ENCODE data around the gene HTN3.

Gene HTN3

DNA sequence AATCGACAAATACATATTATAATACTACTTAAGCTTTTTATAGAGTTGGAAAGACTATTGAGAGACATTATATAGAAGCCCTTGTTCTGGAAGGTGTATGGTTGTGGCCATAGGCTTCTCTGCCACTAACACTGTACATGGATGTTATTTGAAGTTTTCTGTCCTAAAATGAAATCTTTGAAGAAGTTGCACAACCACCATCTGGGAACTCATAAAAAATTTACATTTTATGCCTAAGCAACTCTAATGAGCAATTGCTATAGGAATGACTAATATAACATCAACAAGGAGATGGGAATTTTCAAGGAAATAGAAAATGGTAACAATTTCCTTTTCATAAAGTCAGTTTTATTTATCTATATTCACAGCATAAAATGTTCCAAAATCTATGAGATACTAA lies 29.4 kb downstream of the HTN3 start:
- no peak overlapping the region for H3K4me3 ChIP-seq (ENCODE audit: low read depth, low read length)
- TF ChIP-seq, protein P1, sequence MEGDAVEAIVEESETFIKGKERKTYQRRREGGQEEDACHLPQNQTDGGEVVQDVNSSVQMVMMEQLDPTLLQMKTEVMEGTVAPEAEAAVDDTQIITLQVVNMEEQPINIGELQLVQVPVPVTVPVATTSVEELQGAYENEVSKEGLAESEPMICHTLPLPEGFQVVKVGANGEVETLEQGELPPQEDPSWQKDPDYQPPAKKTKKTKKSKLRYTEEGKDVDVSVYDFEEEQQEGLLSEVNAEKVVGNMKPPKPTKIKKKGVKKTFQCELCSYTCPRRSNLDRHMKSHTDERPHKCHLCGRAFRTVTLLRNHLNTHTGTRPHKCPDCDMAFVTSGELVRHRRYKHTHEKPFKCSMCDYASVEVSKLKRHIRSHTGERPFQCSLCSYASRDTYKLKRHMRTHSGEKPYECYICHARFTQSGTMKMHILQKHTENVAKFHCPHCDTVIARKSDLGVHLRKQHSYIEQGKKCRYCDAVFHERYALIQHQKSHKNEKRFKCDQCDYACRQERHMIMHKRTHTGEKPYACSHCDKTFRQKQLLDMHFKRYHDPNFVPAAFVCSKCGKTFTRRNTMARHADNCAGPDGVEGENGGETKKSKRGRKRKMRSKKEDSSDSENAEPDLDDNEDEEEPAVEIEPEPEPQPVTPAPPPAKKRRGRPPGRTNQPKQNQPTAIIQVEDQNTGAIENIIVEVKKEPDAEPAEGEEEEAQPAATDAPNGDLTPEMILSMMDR (IDR thresholded peaks at IDR 0.05; ENCODE audit: borderline replicate concordance, insufficient read depth, low read depth, low read length): no peak

DNA sequence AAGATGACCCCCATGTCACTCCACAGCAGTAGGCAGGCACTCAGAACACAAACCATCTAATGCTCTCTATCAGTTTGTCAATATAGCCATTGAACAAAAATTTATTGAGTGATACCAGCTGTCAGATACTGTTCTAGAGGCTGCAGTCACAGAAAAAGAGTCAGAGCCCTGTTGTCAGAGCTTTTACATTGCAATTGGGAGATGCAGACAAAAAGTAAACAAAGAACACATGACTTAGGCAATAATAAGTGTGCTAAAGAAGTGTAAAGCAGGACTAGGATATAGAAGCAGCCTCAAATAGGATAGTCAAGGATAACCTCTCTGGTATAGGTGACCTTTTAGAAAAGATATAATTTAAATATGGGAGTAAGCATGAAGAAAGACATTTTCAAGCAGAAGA lies 30.9 kb downstream of the HTN3 start:
- H3K4me3 ChIP-seq (ENCODE audit: low read depth, low read length): no peak overlapping the region
- TF ChIP-seq, protein P1 (IDR thresholded peaks at IDR 0.05; ENCODE audit: borderline replicate concordance, insufficient read depth, low read depth, low read length): no peak

DNA sequence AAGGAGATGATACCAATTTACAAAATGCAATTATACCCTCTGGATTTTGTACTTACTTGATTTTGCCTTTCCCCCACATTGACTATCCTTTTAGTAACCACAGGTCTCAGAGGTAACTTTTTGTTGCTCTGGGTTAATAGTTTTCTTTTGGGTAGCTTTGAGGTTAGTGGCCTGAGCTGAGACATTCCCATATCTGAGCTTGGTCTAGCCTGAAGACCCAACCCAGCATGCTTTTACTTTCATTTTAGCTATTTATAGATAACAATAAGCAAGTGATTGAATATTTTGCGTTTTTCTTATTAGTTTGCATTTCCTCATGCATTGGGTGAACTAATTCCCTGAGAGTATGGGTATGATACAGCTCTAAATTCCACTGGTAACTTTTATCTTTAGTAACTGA lies 33.7 kb downstream of the HTN3 start:
- no peak overlapping the region for H3K4me3 ChIP-seq (ENCODE audit: low read depth, low read length)
- TF ChIP-seq, protein P1 (IDR thresholded peaks at IDR 0.05; ENCODE audit: borderline replicate concordance, insufficient read depth, low read depth, low read length): no peak

GRCh38 chr4:70080205-70080604 lies 51.9 kb downstream of the HTN3 start:
- H3K4me3 ChIP-seq (ENCODE audit: low read depth, low read length): no peak overlapping the region
- TF ChIP-seq, protein P1 (IDR thresholded peaks at IDR 0.05; ENCODE audit: borderline replicate concordance, insufficient read depth, low read depth, low read length): no peak
